Occipital lobe (tissue), 2 donors: Measurements from ENCODE around the gene SPG7. TPM values are rescaled to one million over a fixed set of nuclear protein-coding genes. Genes with fewer than 3 reads are reported as not detected.
"Not testable (repeated sequence)": the region's sequence is repeated elsewhere in the genome, so short reads cannot be mapped to it uniquely, and the experiment has no call there.

Source experiments
- DNase-seq: peaks from one replicate; lab custom pipeline; 2025; lab: John Stamatoyannopoulos, UW
- total RNA-seq: library from RNA; depleted of rRNA; stranded (reverse); fragments of >200 nt; gene quantifications from one replicate; pipeline ENCODE4 v1.2.3, GENCODE V29; 2014

Gene SPG7
- 78.1 TPM for total RNA-seq

- peak; percentile 74 for DNase-seq
Measured at GRCh38 chr16:89507834-89508590, at the start of gene SPG7. TSS of gene SPG7 (plus strand) at chr16:89508403. CDS start at chr16:89508418, 15 bp downstream.

GRCh38 chr16:89458551-89458950 is 49.7 kb upstream of the SPG7 start:
- DNase-seq: no peak

- DNase-seq: no peak
Measured at GRCh38 chr16:89458967-89459366, 49.2 kb upstream of the SPG7 start.

GRCh38 chr16:89460556-89460955 is 47.6 kb upstream of the SPG7 start:
- no peak for DNase-seq

GRCh38 chr16:89461890-89462289 is 46.3 kb upstream of the SPG7 start:
- DNase-seq: not testable (repeated sequence)

- DNase-seq: not testable (repeated sequence)
Measured at GRCh38 chr16:89462639-89463038, 45.6 kb upstream of the SPG7 start.

- DNase-seq: not testable (repeated sequence)
Measured at GRCh38 chr16:89463312-89463711, 44.9 kb upstream of the SPG7 start.

GRCh38 chr16:89466920-89467319 is 41.3 kb upstream of the SPG7 start:
- DNase-seq: no peak

- DNase-seq: no peak
Measured at GRCh38 chr16:89467382-89467781, 40.8 kb upstream of the SPG7 start.

GRCh38 chr16:89472711-89473075 is 35.5 kb upstream of the SPG7 start:
- no peak for DNase-seq

- DNase-seq: no peak
Measured at GRCh38 chr16:89473136-89473712, 35.0 kb upstream of the SPG7 start.

- no peak for DNase-seq
Measured at GRCh38 chr16:89473791-89474414, 34.3 kb upstream of the SPG7 start.

- no peak for DNase-seq
Measured at GRCh38 chr16:89475144-89475543, 33.1 kb upstream of the SPG7 start.

GRCh38 chr16:89476379-89476778 is 31.8 kb upstream of the SPG7 start:
- DNase-seq: no peak

- no peak for DNase-seq
Measured at GRCh38 chr16:89476811-89477261, 31.4 kb upstream of the SPG7 start.

- DNase-seq: no peak
Measured at GRCh38 chr16:89478576-89479221, 29.5 kb upstream of the SPG7 start.

- DNase-seq: no peak
Measured at GRCh38 chr16:89481356-89481955, 26.7 kb upstream of the SPG7 start.

- DNase-seq: no peak
Measured at GRCh38 chr16:89482150-89482816, 25.9 kb upstream of the SPG7 start.

- DNase-seq: no peak
Measured at GRCh38 chr16:89482817-89483205, 25.4 kb upstream of the SPG7 start.

- DNase-seq: no peak
Measured at GRCh38 chr16:89484041-89484501, 24.1 kb upstream of the SPG7 start.
